K562 (cell line): ENCODE results near the gene ACTN2. TPM values are rescaled to one million over a fixed set of nuclear protein-coding genes. Genes with fewer than 3 reads are reported as not detected.

Experiments
- ATAC-seq: fragments of 200-7000 bp; cut with Tn5 transposase; 3 replicates; pipeline ENCODE4 v1.9.1; 2020; ENCODE audit warnings: moderate library complexity
- BruUV-seq: library from RNA; stranded (reverse); fragments of 400-500 nt; replicated peaks from 2 replicates; lab custom pipeline; 2021; lab: Mats Ljungman, UMichigan
- CTCF ChIA-PET: fragments of 300-600 bp; formaldehyde crosslinking; extraction: SDS; loops from one replicate; lab custom pipeline; 2021; ENCODE audit warnings: low intra/inter-chr PET ratio; lab: Yijun Ruan, JAX
- POLR2A ChIA-PET: fragments of 300-600, 350-650 bp; sonication (Branson Sonifier 250); formaldehyde crosslinking; extraction: SDS; loops from one replicate; lab custom pipeline; 2021; ENCODE audit warnings: antibody characterized with exemption, inconsistent platforms; lab: Yijun Ruan, JAX
- DNase-seq, 4 experiments: peaks; one replicate each; pipeline versions ENCODE4 v3.0.0 to v3.0.0-alpha.2; 2011 to 2018; ENCODE audit warnings: low spot score in 3 of 4, mixed read lengths in 3 of 4; ENCODE audit errors: extremely low read depth in 1 of 4
- FAIRE-seq: peaks from 2 replicates; lab custom pipeline; 2011; peaks lifted over from hg19 to GRCh38; lab: Jason Lieb, UNC
- H2AFZ ChIP-seq: 2 replicates; pipeline ENCODE4 v1.6.0; 2011; ENCODE audit warnings: low read depth, low read length, control low read depth, inconsistent platforms
- H3K27ac ChIP-seq: fragments of 200-600 bp; 3 replicates; pipeline ENCODE4 v1.8.0; 2011; ENCODE audit warnings: low read depth, mild to moderate bottlenecking, control low read depth, inconsistent platforms, low read length, moderate library complexity, mixed read lengths; ENCODE audit errors: extremely low read depth
- H3K27me3 ChIP-seq, 2 experiments: fragments of 300-600 bp in 1 of 2; 2 replicates in 1 of 2; 3 replicates in 1 of 2; pipeline versions ENCODE4 v1.6.0 to v1.8.0; 2011; ENCODE audit warnings: inconsistent platforms in 2 of 2, low read length in 2 of 2, mild to moderate bottlenecking in 1 of 2, mixed read lengths in 1 of 2, moderate library complexity in 1 of 2; ENCODE audit not compliant: control insufficient read depth in 2 of 2, insufficient read depth in 2 of 2
- H3K36me3 ChIP-seq: fragments of 300-600 bp; 3 replicates; pipeline ENCODE4 v1.8.0; 2011; ENCODE audit warnings: mild to moderate bottlenecking, low read length, inconsistent platforms; ENCODE audit not compliant: control insufficient read depth, insufficient read depth
- H3K4me1 ChIP-seq, 2 experiments: fragments of 200-600 bp in 1 of 2; replicated peaks in 1 of 2; 2 replicates in 1 of 2; 3 replicates in 1 of 2; pipeline versions ENCODE4 v1.5.1 to v1.8.0; 2011; ENCODE audit warnings: inconsistent platforms in 2 of 2, low read length in 2 of 2, mild to moderate bottlenecking in 1 of 2, mixed read lengths in 1 of 2, moderate library complexity in 1 of 2; ENCODE audit not compliant: control insufficient read depth in 2 of 2, insufficient read depth in 2 of 2
- H3K4me2 ChIP-seq: 2 replicates; pipeline ENCODE4 v1.6.1; 2011; ENCODE audit warnings: low read length, control low read depth, inconsistent platforms, mixed read lengths; ENCODE audit not compliant: insufficient read depth
- H3K4me3 ChIP-seq: fragments of 200-600 bp; sonication (generic), shearing (Covaris generic); 2 replicates; pipeline ENCODE4 v1.5.1; 2016; ENCODE audit warnings: control low read depth, inconsistent platforms
- H3K79me2 ChIP-seq: fragments of 200-600 bp; 3 replicates; pipeline ENCODE4 v1.8.0; 2011; ENCODE audit warnings: low read length, inconsistent platforms; ENCODE audit not compliant: control insufficient read depth, insufficient read depth
- H3K9ac ChIP-seq, 2 experiments: 2 replicates each; pipeline versions ENCODE4 v1.6.0 to v1.6.1; 2011; ENCODE audit warnings: low read depth in 2 of 2, low read length in 2 of 2, control low read depth in 1 of 2, inconsistent platforms in 1 of 2, mild to moderate bottlenecking in 1 of 2, mixed read lengths in 1 of 2; ENCODE audit not compliant: insufficient read depth in 1 of 2
- H3K9me1 ChIP-seq: one replicate; pipeline ENCODE4 v1.6.0; 2011; ENCODE audit warnings: inconsistent platforms, mild to moderate bottlenecking, low read length, moderate library complexity; ENCODE audit not compliant: control insufficient read depth, insufficient read depth
- H3K9me3 ChIP-seq: replicated peaks from 2 replicates; pipeline ENCODE4 v1.5.1; 2011; ENCODE audit warnings: low read depth, low read length, inconsistent platforms; ENCODE audit not compliant: control insufficient read depth, insufficient read depth
- H4K20me1 ChIP-seq: replicated peaks from 2 replicates; pipeline ENCODE4 v1.6.1; 2011; ENCODE audit warnings: low read length, inconsistent platforms, mixed read lengths; ENCODE audit not compliant: control insufficient read depth, insufficient read depth
- FOXK2 ChIP-seq, 2 experiments: fragments of 450-650 bp; IDR thresholded peaks in 1 of 2; conservative IDR thresholded peaks in 1 of 2; 2 replicates each; pipeline ENCODE4 v1.6.1; 2016; ENCODE audit warnings: low read depth in 2 of 2, mild to moderate bottlenecking in 1 of 2
- ZNF12 ChIP-seq: sonication (generic); formaldehyde crosslinking; IDR thresholded peaks from 2 replicates; pipeline ENCODE4 v1.4.0; 2020; ENCODE audit warnings: mild to moderate bottlenecking, missing genetic modification reagents
- ZNF282 ChIP-seq: sonication (generic); formaldehyde crosslinking; IDR thresholded peaks from 2 replicates; pipeline ENCODE4 v1.8.1; 2023; ENCODE audit warnings: missing genetic modification reagents
- ZNF316 ChIP-seq: fragments of 450-650 bp; IDR thresholded peaks from 2 replicates; pipeline ENCODE4 v1.6.1; 2016
- WGBS: fragments of 100-300 bp; shearing (Covaris generic); methylation state at CpG from one replicate; pipeline ENCODE4 v1.1.6; 2016; ENCODE audit warnings: low coverage, mixed read lengths; ENCODE audit not compliant: insufficient coverage; ENCODE audit errors: missing lambda C conversion rate; 5-methylcytosine and 5-hydroxymethylcytosine counted together
- in situ Hi-C: fragments of 300-500 bp; cut with MboI; formaldehyde crosslinking; loops from 4 replicates; pipeline ENCODE4 v1.15.0; 2018; ENCODE audit warnings: inconsistent platforms, mixed read lengths
- intact Hi-C: fragments of 100-400 bp; cut with micrococcal nuclease; formaldehyde crosslinking; loops from 2 replicates; pipeline ENCODE4 v1.14.2; 2022
- polyA plus RNA-seq, 8 experiments: library from polyadenylated mRNA; depleted of rRNA in 4 of 8; stranded (reverse) in 5 of 8; unstranded in 3 of 8; fragments of >200 nt; fragmentation: Nextera tagmentation in 2 of 8; fragmentation: Illumina TruSeq in 1 of 8; extraction: Ambion mirVana in 2 of 8; extraction: Trizol in 1 of 8; gene quantifications; 2 replicates each; pipeline versions ENCODE4 v1.2.1 to v1.2.3, GENCODE V29; 2011 to 2014; ENCODE audit warnings: inconsistent platforms in 1 of 8, missing spikeins in 1 of 8
- total RNA-seq, 7 experiments: library from RNA; depleted of rRNA in 6 of 7; stranded (reverse); fragments of >200 nt in 6 of 7; fragmentation: Illumina TruSeq in 2 of 7; extraction: Trizol in 2 of 7; gene quantifications; 2 replicates each; pipeline versions ENCODE4 v1.2.1 to v1.2.3, GENCODE V29; 2011 to 2021; ENCODE audit warnings: low replicate concordance in 1 of 7
- TF ChIP-seq, protein P1 (sequence below): sonication (generic); formaldehyde crosslinking; IDR thresholded peaks from 2 replicates; pipeline ENCODE4 v1.8.0; 2023; ENCODE audit warnings: missing genetic modification reagents, mild to moderate bottlenecking, borderline replicate concordance
- TF ChIP-seq, protein P2 (sequence below): conservative IDR thresholded peaks from 2 replicates; pipeline ENCODE4 v1.6.1; 2011; ENCODE audit warnings: low read depth, mild to moderate bottlenecking, low read length; ENCODE audit not compliant: control insufficient read depth

The ACTN2 gene
- total and polyA plus RNA-seq, 9 of the 15 experiments (the other 6 are each of a cell fraction or from before 2014, with no cell fraction given), result 0.18 to 0.94 (median 0.42) TPM

DNA sequence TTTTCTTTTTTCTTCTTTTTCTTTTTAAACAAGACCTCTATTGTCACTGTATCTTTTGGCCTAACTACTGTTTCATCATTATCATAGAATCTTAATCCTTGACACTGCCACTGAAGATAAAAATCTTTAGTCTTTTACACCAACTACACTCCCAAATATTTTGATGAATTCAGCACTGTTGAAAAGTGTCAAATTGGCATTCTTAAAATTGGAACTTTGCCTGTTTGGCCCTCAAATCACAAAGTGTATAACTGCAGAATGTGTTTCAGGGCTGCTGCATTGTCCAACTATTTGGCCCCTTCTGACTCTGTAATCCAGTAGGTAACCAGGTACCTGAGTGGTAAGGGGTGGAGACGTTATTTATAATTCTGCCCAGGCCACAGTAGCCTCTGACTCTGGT is 34.3 kb downstream of the ACTN2 start:
- intact Hi-C loops, result no loop called here
- BruUV-seq, result no TSS peak
- Histone ChIP-seq H3K4me3 (no peak overlapping the region), H3K27me3 (peaks cover 5 to 10% of the 10 kb centered on the region in 2 experiments; a peak in 3 of 5 replicates)
- peak; percentile 30; the same call in 1 of the 2 replicates for TF ChIP-seq ZNF316
- TF ChIP-seq ZNF282, result no peak
- no peak for TF ChIP-seq ZNF12 (CRISPR knock-in tag)
- no peak for TF ChIP-seq FOXK2 (conservative IDR thresholded peaks at IDR 0.05 in 1 of 2, IDR thresholded peaks at IDR 0.05 in 1 of 2; ENCODE audit: low read depth in 2 of 2)
- TF ChIP-seq, protein P1, sequence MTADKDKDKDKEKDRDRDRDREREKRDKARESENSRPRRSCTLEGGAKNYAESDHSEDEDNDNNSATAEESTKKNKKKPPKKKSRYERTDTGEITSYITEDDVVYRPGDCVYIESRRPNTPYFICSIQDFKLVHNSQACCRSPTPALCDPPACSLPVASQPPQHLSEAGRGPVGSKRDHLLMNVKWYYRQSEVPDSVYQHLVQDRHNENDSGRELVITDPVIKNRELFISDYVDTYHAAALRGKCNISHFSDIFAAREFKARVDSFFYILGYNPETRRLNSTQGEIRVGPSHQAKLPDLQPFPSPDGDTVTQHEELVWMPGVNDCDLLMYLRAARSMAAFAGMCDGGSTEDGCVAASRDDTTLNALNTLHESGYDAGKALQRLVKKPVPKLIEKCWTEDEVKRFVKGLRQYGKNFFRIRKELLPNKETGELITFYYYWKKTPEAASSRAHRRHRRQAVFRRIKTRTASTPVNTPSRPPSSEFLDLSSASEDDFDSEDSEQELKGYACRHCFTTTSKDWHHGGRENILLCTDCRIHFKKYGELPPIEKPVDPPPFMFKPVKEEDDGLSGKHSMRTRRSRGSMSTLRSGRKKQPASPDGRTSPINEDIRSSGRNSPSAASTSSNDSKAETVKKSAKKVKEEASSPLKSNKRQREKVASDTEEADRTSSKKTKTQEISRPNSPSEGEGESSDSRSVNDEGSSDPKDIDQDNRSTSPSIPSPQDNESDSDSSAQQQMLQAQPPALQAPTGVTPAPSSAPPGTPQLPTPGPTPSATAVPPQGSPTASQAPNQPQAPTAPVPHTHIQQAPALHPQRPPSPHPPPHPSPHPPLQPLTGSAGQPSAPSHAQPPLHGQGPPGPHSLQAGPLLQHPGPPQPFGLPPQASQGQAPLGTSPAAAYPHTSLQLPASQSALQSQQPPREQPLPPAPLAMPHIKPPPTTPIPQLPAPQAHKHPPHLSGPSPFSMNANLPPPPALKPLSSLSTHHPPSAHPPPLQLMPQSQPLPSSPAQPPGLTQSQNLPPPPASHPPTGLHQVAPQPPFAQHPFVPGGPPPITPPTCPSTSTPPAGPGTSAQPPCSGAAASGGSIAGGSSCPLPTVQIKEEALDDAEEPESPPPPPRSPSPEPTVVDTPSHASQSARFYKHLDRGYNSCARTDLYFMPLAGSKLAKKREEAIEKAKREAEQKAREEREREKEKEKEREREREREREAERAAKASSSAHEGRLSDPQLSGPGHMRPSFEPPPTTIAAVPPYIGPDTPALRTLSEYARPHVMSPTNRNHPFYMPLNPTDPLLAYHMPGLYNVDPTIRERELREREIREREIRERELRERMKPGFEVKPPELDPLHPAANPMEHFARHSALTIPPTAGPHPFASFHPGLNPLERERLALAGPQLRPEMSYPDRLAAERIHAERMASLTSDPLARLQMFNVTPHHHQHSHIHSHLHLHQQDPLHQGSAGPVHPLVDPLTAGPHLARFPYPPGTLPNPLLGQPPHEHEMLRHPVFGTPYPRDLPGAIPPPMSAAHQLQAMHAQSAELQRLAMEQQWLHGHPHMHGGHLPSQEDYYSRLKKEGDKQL (CRISPR knock-in tag), result no peak
- TF ChIP-seq, protein P2, sequence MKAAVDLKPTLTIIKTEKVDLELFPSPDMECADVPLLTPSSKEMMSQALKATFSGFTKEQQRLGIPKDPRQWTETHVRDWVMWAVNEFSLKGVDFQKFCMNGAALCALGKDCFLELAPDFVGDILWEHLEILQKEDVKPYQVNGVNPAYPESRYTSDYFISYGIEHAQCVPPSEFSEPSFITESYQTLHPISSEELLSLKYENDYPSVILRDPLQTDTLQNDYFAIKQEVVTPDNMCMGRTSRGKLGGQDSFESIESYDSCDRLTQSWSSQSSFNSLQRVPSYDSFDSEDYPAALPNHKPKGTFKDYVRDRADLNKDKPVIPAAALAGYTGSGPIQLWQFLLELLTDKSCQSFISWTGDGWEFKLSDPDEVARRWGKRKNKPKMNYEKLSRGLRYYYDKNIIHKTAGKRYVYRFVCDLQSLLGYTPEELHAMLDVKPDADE, result no peak
- TF ChIP-seq, all 486 proteins: peak for 1
- Histone ChIP-seq H4K20me1 (no peaks in the 10 kb centered on the region), H3K9me3 (no peaks in the 10 kb centered on the region; the same call in 1 of the 2 replicates), H3K9ac (no peak overlapping the region), H3K79me2 (no peaks in the 10 kb centered on the region), H3K4me1 (peaks cover 0 to 4% of the 10 kb centered on the region in 2 experiments; a peak in 1 of 5 replicates), H2AFZ (no peak overlapping the region), H3K9me1 (no peaks in the 10 kb centered on the region), H3K4me2 (no peak overlapping the region), H3K36me3 (no peaks in the 10 kb centered on the region), H3K27ac (no peak overlapping the region)
- ChIA-PET CTCF (no interaction called here), POLR2A (no interaction called here)
- 0% methylated on average over 1 of the region's 1 CpG for WGBS
- ATAC-seq (no peak), FAIRE-seq (no peak), DNase-seq (no peak)
- in situ Hi-C loops, result no loop called here
